Astrocyte of the cerebellum (primary cell): ENCODE results near the gene MADCAM1.

Source experiments
- DNase-seq: peaks from one replicate; pipeline ENCODE4 v3.0.0-alpha.2; 2011; ENCODE audit warnings: low read depth
- H3K4me3 ChIP-seq: 2 replicates; pipeline ENCODE4 v1.5.1; 2011; ENCODE audit warnings: mild to moderate bottlenecking, low read depth, low read length, moderate library complexity
- CTCF ChIP-seq: IDR thresholded peaks from 2 replicates; pipeline ENCODE4 v1.5.1; 2012; ENCODE audit warnings: low read length, low read depth, moderate library complexity, mild to moderate bottlenecking; ENCODE audit errors: missing control alignments
- in situ Hi-C: cut with HindIII; loops from 2 replicates; pipeline ENCODE4 v1.10.0; 2017; ENCODE audit warnings: low sequenced_read_pairs

The MADCAM1 gene

GRCh38 chr19:517721-518597, 21.7 kb downstream of the MADCAM1 start:
- no peak for TF ChIP-seq CTCF
- in situ Hi-C loops: no loop called here
- no peak overlapping the region for H3K4me3 ChIP-seq
- DNase-seq: no peak

DNA sequence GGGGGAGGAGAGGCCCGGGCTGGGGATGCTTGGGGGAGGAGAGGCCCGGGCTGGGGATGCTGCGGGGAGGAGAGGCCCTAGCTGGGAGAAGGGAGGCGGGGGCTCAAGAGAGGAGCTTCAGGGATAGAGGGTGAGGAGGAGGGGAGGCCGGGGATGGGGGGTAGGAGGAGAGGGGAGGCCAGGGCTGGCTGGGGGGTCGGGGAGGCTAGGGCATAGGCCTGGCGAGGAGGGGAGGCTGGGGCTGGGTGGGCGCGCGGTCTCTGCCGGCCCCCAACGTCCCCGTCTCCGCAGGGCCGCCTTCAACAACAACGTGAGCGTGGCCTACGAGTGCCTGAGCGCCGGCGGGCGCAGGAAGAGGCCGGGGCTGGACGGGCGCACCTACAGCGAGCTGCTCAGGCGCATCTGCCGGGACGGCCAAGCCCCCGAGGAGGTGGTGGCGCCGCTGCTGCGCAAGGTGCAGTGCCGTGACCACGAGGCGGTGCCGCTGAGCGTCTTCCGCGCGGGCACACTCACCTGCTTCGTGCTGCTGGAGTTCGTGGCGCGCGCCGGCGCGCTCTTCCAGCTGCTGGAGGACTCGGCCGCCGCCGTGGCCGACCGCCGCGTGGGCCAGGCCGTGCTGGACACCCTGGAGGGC, 22.4 kb downstream of the MADCAM1 start:
- no peak for DNase-seq
- TF ChIP-seq CTCF: no peak
- no peak overlapping the region for H3K4me3 ChIP-seq
- in situ Hi-C loops: no loop called here

GRCh38 chr19:519449-519865, 23.2 kb downstream of the MADCAM1 start:
- in situ Hi-C loops: no loop called here
- DNase-seq: no peak
- TF ChIP-seq CTCF: no peak
- H3K4me3 ChIP-seq: no peak overlapping the region

DNA sequence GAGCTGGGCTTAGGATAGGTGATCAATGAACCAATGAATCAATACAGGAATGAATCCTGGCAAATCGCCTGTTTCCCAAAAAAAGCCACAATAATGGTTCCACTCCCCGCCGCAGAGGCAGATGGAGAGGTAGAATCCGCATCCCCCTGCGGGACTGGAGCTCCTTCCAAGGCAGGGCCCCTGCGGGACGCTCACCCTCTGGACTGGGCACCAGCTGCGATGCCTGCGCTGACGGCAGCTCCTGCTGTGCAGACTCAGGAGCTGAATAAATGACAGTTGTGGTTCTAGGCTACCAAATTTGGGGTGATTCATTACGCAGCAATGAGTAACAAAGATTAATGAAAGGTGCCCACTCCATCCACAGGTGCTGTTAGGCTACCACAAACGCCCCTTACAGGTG, 26.4 kb downstream of the MADCAM1 start:
- in situ Hi-C loops: no loop called here
- no peak for DNase-seq
- no peak for TF ChIP-seq CTCF
- no peak overlapping the region for H3K4me3 ChIP-seq

GRCh38 chr19:524062-524674, 27.9 kb downstream of the MADCAM1 start:
- DNase-seq: no peak
- no peak overlapping the region for H3K4me3 ChIP-seq
- in situ Hi-C loops: no loop called here
- no peak for TF ChIP-seq CTCF

GRCh38 chr19:525029-525428, 28.7 kb downstream of the MADCAM1 start:
- no peak overlapping the region for H3K4me3 ChIP-seq
- DNase-seq: no peak
- in situ Hi-C loops: no loop called here
- no peak for TF ChIP-seq CTCF
